DND-41 (cell line): Measurements from ENCODE around the gene DARS2.

Source experiments
- ATAC-seq: fragments of 200-7000 bp; cut with Tn5 transposase; 3 replicates; pipeline ENCODE4 v1.9.1; 2021; ENCODE audit warnings: low read depth; ENCODE audit not compliant: insufficient read depth
- DNase-seq: peaks from one replicate; pipeline ENCODE4 v3.0.0-alpha.2; 2020
- H2AFZ ChIP-seq: 2 replicates; pipeline ENCODE4 v1.6.0; 2012; ENCODE audit warnings: low read depth, low read length
- H3K27ac ChIP-seq: 2 replicates; pipeline ENCODE4 v1.5.1; 2012; ENCODE audit warnings: low read length, inconsistent platforms
- H3K27me3 ChIP-seq: fragments of 200-600 bp; sonication (generic); 2 replicates; pipeline ENCODE4 v1.6.0; 2012; ENCODE audit warnings: low read length, mild to moderate bottlenecking, inconsistent platforms; ENCODE audit not compliant: insufficient read depth, poor library complexity
- H3K36me3 ChIP-seq: 2 replicates; pipeline ENCODE4 v1.5.1; 2012; ENCODE audit warnings: low read length, inconsistent platforms; ENCODE audit not compliant: insufficient read depth
- H3K4me1 ChIP-seq: 2 replicates; pipeline ENCODE4 v1.5.1; 2012; ENCODE audit warnings: mild to moderate bottlenecking, low read length; ENCODE audit not compliant: insufficient read depth
- H3K4me2 ChIP-seq: 2 replicates; pipeline ENCODE4 v1.6.0; 2012; ENCODE audit warnings: mild to moderate bottlenecking, moderate library complexity, low read length, inconsistent platforms; ENCODE audit not compliant: insufficient read depth
- H3K4me3 ChIP-seq, 2 experiments: fragments of 200-600 bp in 1 of 2; shearing (Covaris generic) in 1 of 2; 2 replicates each; pipeline ENCODE4 v1.5.1; 2012 to 2016; ENCODE audit warnings: inconsistent platforms in 2 of 2, low read length in 2 of 2, mild to moderate bottlenecking in 2 of 2, low read depth in 1 of 2, moderate library complexity in 1 of 2
- H3K79me2 ChIP-seq: 2 replicates; pipeline ENCODE4 v1.6.0; 2012; ENCODE audit warnings: low read length, inconsistent platforms; ENCODE audit not compliant: insufficient read depth
- H3K9ac ChIP-seq: 2 replicates; pipeline ENCODE4 v1.6.0; 2012; ENCODE audit warnings: low read depth, mild to moderate bottlenecking, inconsistent platforms, low read length, moderate library complexity
- H3K9me3 ChIP-seq: 2 replicates; pipeline ENCODE4 v1.5.1; 2012; ENCODE audit warnings: low read length, moderate library complexity, mild to moderate bottlenecking, inconsistent platforms; ENCODE audit not compliant: insufficient read depth, severe bottlenecking
- H4K20me1 ChIP-seq: 2 replicates; pipeline ENCODE4 v1.6.0; 2012; ENCODE audit warnings: low read length; ENCODE audit not compliant: insufficient read depth
- CTCF ChIP-seq: IDR thresholded peaks from 2 replicates; pipeline ENCODE4 v1.5.1; 2012; ENCODE audit warnings: borderline replicate concordance, low read length, moderate library complexity, mild to moderate bottlenecking; ENCODE audit not compliant: poor library complexity, severe bottlenecking; ENCODE audit errors: extremely low read depth
- EZH2 ChIP-seq: IDR thresholded peaks from 3 replicates; pipeline ENCODE4 v1.6.1; 2012; ENCODE audit warnings: borderline replicate concordance, low read depth, mild to moderate bottlenecking, moderate library complexity, low read length, inconsistent platforms; ENCODE audit not compliant: severe bottlenecking

DARS2 gene

GRCh38 chr1:173870252-173871075, 46.0 kb downstream of the DARS2 start:
- peaks cover 14% of the 10 kb centered on the region; the same call in 1 of the 2 replicates for H4K20me1 ChIP-seq
- H3K4me1 ChIP-seq, result peaks cover 55% of the 10 kb centered on the region
- H3K4me3 ChIP-seq, result no peak overlapping the region
- peaks cover 28% of the 10 kb centered on the region for H3K79me2 ChIP-seq
- H2AFZ ChIP-seq, result no peak overlapping the region
- no peaks in the 10 kb centered on the region for H3K9me3 ChIP-seq
- TF ChIP-seq CTCF, result no peak
- TF ChIP-seq EZH2, result no peak
- DNase-seq, result no peak
- H3K27ac ChIP-seq, result no peak overlapping the region
- no peak overlapping the region for H3K4me2 ChIP-seq
- no peak for ATAC-seq
- no peaks in the 10 kb centered on the region for H3K27me3 ChIP-seq
- H3K36me3 ChIP-seq, result peaks cover 47% of the 10 kb centered on the region
- no peak overlapping the region for H3K9ac ChIP-seq

DNA sequence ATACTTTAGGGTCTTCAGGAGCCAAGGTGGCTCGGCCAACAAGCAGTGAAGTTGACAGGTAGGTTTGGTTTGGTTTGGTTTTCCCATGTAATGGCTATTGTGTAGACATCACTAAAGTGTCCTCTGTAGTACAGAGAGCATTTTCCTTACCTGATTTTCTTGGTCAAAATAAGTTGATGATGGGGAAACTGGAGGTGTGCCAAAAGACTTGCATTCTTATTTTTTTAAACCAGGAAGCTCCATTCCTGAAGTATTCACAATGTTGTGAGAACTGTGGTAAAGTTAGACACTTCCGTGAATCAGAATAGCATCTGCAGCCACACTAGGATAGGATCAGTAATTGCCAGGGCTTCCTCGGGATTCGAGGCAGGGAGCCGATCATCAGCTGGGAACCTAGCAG, 46.6 kb downstream of the DARS2 start:
- H3K27me3 ChIP-seq, result no peaks in the 10 kb centered on the region
- peaks cover 23% of the 10 kb centered on the region for H3K79me2 ChIP-seq
- H3K4me2 ChIP-seq, result peak overlapping the region; percentile 19; the same call in 1 of the 2 replicates
- no peak overlapping the region for H3K27ac ChIP-seq
- DNase-seq, result no peak
- H2AFZ ChIP-seq, result no peak overlapping the region
- H3K9me3 ChIP-seq, result no peaks in the 10 kb centered on the region
- H3K9ac ChIP-seq, result no peak overlapping the region
- H3K4me3 ChIP-seq, result no peak overlapping the region
- TF ChIP-seq EZH2 (no peak), CTCF (no peak)
- peaks cover 8% of the 10 kb centered on the region; the same call in 1 of the 2 replicates for H4K20me1 ChIP-seq
- H3K36me3 ChIP-seq, result peaks cover 45% of the 10 kb centered on the region
- peaks cover 49% of the 10 kb centered on the region for H3K4me1 ChIP-seq
- ATAC-seq, result no peak

DNA sequence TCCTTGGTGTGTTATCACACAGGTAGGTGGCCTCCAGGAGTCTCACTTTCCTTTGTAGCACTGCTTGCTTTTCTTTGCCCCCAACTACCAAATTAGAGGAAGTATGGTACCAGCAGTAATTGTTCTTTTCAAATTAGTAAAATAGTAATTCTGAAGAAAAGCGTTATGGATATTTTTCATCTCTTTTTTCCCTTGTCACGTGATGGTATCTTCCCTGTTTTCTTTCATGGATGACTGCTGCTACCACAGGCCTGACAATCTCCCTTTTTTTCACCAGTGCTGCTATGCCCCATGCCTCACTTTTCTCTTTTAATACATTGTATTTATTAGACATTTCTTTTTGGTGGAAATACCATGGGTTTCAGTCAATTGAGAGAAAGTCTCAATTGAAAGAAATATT, 47.0 kb downstream of the DARS2 start:
- no peak overlapping the region for H3K4me3 ChIP-seq
- ATAC-seq (no peak), DNase-seq (no peak)
- H3K27me3 ChIP-seq, result no peaks in the 10 kb centered on the region
- H3K36me3 ChIP-seq, result peaks cover 43% of the 10 kb centered on the region
- no peak overlapping the region for H3K9ac ChIP-seq
- peaks cover 19% of the 10 kb centered on the region for H3K79me2 ChIP-seq
- peaks cover 45% of the 10 kb centered on the region for H3K4me1 ChIP-seq
- H2AFZ ChIP-seq, result no peak overlapping the region
- H3K4me2 ChIP-seq, result peak overlapping the region; percentile 19; the same call in 1 of the 2 replicates
- H4K20me1 ChIP-seq, result peaks cover 4% of the 10 kb centered on the region; the same call in 1 of the 2 replicates
- no peak overlapping the region for H3K27ac ChIP-seq
- TF ChIP-seq EZH2, result no peak
- H3K9me3 ChIP-seq, result no peaks in the 10 kb centered on the region

DNA sequence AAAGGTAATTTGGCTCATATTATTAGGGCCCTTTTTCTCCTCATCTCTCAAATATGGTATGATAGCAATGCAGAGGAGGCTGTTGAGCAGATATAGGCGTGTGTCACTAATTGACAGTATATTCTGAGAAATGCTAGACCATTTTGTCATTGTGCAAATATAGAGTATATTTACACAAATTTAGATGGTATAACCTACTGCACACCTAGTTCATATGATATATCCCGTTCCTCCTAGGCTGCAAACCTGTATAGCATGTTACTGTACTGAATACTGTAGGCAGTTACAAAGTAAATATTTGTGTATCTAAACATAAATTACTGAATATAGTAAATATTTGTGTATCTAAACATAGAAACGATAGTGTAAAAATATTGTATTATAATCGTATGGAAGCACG, 52.3 kb downstream of the DARS2 start:
- DNase-seq, result no peak
- H3K4me2 ChIP-seq, result no peak overlapping the region
- peaks cover 12% of the 10 kb centered on the region; the same call in 1 of the 2 replicates for H3K4me1 ChIP-seq
- TF ChIP-seq CTCF (no peak), EZH2 (no peak)
- H3K27me3 ChIP-seq, result no peaks in the 10 kb centered on the region
- ATAC-seq, result no peak
- no peaks in the 10 kb centered on the region for H3K9me3 ChIP-seq
- no peak overlapping the region for H3K9ac ChIP-seq
- H4K20me1 ChIP-seq, result no peaks in the 10 kb centered on the region
- peaks cover 2% of the 10 kb centered on the region; the same call in 1 of the 2 replicates for H3K79me2 ChIP-seq
- H3K4me3 ChIP-seq, result no peak overlapping the region
- no peak overlapping the region for H3K27ac ChIP-seq
- peaks cover 32% of the 10 kb centered on the region for H3K36me3 ChIP-seq
- no peak overlapping the region for H2AFZ ChIP-seq
